Gastrocnemius medialis (tissue), 4 donors: Measurements from ENCODE around the gene SSBP4. TPM values are rescaled to one million over a fixed set of nuclear protein-coding genes. Genes with fewer than 3 reads are reported as not detected.

Experiments used
- ATAC-seq, 2 donors: fragments of 150-250 bp; one replicate each; pipeline ENCODE4 v1.9.1; 2016
- DNase-seq, 2 donors: peaks; one replicate each; pipeline ENCODE4 v3.0.0-alpha.2; 2019
- H3K27ac ChIP-seq, 4 donors: fragments of 200-600 bp; sonication (generic); 1 replicate in 1 of 4; 2 replicates in 3 of 4; pipeline ENCODE4 v1.5.1; 2016 to 2018; ENCODE audit warnings: mild to moderate bottlenecking in 2 of 4, moderate library complexity in 1 of 4
- H3K27me3 ChIP-seq, 3 donors: fragments of 200-600 bp; sonication (generic) in 2 of 3; 1 replicate in 1 of 3; 2 replicates in 2 of 3; pipeline versions ENCODE4 v1.5.1 to v1.6.0; 2016 to 2019; ENCODE audit warnings: mild to moderate bottlenecking in 1 of 3, moderate library complexity in 1 of 3
- H3K36me3 ChIP-seq, 2 donors: fragments of 200-600 bp; sonication (generic) in 1 of 2; one replicate each; pipeline ENCODE4 v1.5.1; 2017 to 2018
- H3K4me1 ChIP-seq, 2 donors: fragments of 200-600 bp; sonication (generic) in 1 of 2; one replicate each; pipeline ENCODE4 v1.5.1; 2016 to 2017; ENCODE audit warnings: mild to moderate bottlenecking in 2 of 2
- H3K4me3 ChIP-seq, 4 donors: fragments of 200-600 bp; sonication (generic) in 3 of 4; 1 replicate in 1 of 4; 2 replicates in 3 of 4; pipeline ENCODE4 v1.5.1; 2016 to 2019; ENCODE audit warnings: mild to moderate bottlenecking in 2 of 4
- H3K9me3 ChIP-seq, 3 donors: fragments of 200-600 bp; sonication (generic) in 2 of 3; 1 replicate in 1 of 3; 2 replicates in 2 of 3; pipeline ENCODE4 v1.5.1; 2016 to 2019
- POLR2A ChIP-seq, 2 donors: fragments of 450-650 bp; IDR thresholded peaks; one replicate each; pipeline ENCODE4 v1.6.1; 2017; ENCODE audit warnings: antibody characterized with exemption in 2 of 2, mild to moderate bottlenecking in 2 of 2, moderate library complexity in 2 of 2
- in situ Hi-C, 4 donors: fragments of 200-750 bp; cut with MboI; loops; one replicate each; pipeline versions ENCODE4 v1.15.0 to v1.8.0; 2017; ENCODE audit warnings: low sequenced_read_pairs in 4 of 4
- intact Hi-C: fragments of 100-400 bp; cut with DNase I; formaldehyde crosslinking; loops from one replicate; pipeline ENCODE4 v1.15.1; 2023; ENCODE audit warnings: low total_unique reads
- total RNA-seq, 4 donors: library from RNA; depleted of rRNA; stranded (reverse); fragments of >200 nt; gene quantifications; one replicate each; pipeline versions ENCODE4 v1.1.0 to v1.2.3, GENCODE V29; 2016
- TF ChIP-seq, protein P1 (sequence below), 5 experiments: fragments of 450-650 bp in 3 of 5; fragments of 200-600 bp in 2 of 5; sonication (generic) in 2 of 5; IDR thresholded peaks in 4 of 5; conservative IDR thresholded peaks in 1 of 5; 1 replicate in 4 of 5; 2 replicates in 1 of 5; pipeline ENCODE4 v1.5.1; 2016 to 2019; ENCODE audit warnings: antibody characterized with exemption in 5 of 5, mild to moderate bottlenecking in 3 of 5, moderate library complexity in 3 of 5

The SSBP4 gene
- total RNA-seq, 4 donors from 2014 or later = 24.7 to 65.2 (median 44.1) TPM

DNA sequence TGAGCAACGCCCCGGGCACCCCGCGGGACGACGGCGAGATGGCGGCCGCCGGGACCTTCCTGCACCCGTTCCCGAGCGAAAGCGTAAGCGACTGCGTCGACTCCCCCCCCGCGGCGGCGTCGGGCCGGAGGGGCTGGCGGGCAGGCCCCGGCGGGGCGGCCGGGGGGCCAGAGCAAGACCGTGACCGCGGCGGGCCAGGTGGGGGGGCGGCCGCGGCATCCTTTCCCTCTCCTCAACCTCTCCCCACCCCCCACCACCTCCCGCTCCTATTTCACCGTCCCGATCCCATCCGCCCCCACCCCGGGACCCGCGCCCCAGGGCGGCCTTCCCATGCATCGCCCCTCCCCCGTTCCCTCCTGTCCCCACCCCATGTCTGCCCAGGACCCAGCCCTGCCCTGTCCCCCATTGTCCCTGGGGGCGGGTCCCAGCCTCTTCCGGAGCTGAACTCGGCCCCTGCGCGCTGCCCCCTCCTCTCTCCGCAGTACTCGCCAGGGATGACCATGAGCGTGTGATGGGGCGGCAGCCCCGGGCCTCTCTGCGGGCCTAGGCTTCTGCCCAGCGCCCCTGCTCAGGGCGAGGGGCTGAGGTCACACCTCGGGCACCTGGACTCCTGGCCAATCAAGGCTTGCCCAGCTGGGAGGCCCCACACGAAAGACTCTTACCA is 14.7 kb downstream of the SSBP4 start:
- DNase-seq (no peak), ATAC-seq (no peak)
- peak overlapping the region in 2 of 4 donors; percentile 31 to 47 for H3K27ac ChIP-seq
- intact Hi-C loops (no loop called here), in situ Hi-C loops (no loop called here)
- peaks cover 7 to 28% of the 10 kb centered on the region in 2 donors for H3K4me1 ChIP-seq
- no peaks in the 10 kb centered on the region for H3K36me3 ChIP-seq
- TF ChIP-seq POLR2A (IDR thresholded peaks at IDR 0.05) = no peak
- TF ChIP-seq, protein P1, sequence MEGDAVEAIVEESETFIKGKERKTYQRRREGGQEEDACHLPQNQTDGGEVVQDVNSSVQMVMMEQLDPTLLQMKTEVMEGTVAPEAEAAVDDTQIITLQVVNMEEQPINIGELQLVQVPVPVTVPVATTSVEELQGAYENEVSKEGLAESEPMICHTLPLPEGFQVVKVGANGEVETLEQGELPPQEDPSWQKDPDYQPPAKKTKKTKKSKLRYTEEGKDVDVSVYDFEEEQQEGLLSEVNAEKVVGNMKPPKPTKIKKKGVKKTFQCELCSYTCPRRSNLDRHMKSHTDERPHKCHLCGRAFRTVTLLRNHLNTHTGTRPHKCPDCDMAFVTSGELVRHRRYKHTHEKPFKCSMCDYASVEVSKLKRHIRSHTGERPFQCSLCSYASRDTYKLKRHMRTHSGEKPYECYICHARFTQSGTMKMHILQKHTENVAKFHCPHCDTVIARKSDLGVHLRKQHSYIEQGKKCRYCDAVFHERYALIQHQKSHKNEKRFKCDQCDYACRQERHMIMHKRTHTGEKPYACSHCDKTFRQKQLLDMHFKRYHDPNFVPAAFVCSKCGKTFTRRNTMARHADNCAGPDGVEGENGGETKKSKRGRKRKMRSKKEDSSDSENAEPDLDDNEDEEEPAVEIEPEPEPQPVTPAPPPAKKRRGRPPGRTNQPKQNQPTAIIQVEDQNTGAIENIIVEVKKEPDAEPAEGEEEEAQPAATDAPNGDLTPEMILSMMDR (IDR thresholded peaks at IDR 0.05 in 4 of 5, conservative IDR thresholded peaks at IDR 0.05 in 1 of 5) = no peak
- H3K27me3 ChIP-seq = peaks cover 7 to 18% (median 18%) of the 10 kb centered on the region in 3 donors
- H3K4me3 ChIP-seq = peak overlapping the region in 2 of 4 donors; percentile 44
- no peaks in the 10 kb centered on the region for H3K9me3 ChIP-seq

DNA sequence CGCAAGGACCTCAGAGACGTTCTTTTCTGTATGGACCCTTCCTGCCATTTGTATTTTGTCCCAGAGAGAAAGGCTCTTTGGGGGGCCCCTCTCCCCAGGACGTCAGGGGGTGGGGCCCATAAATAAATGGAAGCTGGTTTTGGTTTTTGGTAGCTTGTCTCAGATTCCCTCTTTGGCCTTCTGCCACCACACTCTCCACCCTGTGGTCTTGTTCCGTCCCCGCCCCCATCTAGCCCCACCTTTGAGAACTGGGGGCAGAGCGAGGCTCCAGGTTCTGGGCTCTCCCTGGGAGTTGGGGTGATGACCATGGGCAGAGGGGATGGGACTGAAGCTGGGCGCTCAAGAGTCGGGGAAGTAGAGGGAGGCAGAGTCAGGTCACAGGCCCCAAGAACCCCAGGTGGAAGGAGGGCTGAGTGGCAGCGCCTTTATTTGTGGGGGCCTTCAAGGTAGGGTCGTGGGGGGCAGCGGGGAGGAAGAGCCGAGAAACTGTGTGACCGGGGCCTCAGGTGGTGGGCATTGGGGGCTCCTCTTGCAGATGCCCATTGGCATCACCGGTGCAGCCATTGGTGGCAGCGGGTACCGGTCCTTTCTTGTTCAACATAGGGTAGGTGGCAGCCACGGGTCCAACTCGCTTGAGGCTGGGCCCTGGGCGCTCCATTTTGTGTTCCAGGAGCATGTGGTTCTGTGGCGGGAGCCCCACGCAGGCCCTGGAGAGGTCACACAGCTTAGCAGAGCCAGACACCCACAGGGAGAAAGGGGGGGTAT is 15.4 kb downstream of the SSBP4 start:
- intact Hi-C loops (no loop called here), in situ Hi-C loops (no loop called here)
- H3K9me3 ChIP-seq = no peaks in the 10 kb centered on the region
- H3K36me3 ChIP-seq = no peaks in the 10 kb centered on the region
- no peak overlapping the region for H3K4me3 ChIP-seq
- H3K4me1 ChIP-seq = peaks cover 7 to 21% of the 10 kb centered on the region in 2 donors
- ATAC-seq = no peak
- DNase-seq = no peak
- peaks cover 13 to 19% (median 19%) of the 10 kb centered on the region in 3 donors for H3K27me3 ChIP-seq
- H3K27ac ChIP-seq = peak overlapping the region in 1 of 4 donors; percentile 31
- TF ChIP-seq, protein P1 (IDR thresholded peaks at IDR 0.05 in 4 of 5, conservative IDR thresholded peaks at IDR 0.05 in 1 of 5) = no peak
- no peak for TF ChIP-seq POLR2A (IDR thresholded peaks at IDR 0.05)

DNA sequence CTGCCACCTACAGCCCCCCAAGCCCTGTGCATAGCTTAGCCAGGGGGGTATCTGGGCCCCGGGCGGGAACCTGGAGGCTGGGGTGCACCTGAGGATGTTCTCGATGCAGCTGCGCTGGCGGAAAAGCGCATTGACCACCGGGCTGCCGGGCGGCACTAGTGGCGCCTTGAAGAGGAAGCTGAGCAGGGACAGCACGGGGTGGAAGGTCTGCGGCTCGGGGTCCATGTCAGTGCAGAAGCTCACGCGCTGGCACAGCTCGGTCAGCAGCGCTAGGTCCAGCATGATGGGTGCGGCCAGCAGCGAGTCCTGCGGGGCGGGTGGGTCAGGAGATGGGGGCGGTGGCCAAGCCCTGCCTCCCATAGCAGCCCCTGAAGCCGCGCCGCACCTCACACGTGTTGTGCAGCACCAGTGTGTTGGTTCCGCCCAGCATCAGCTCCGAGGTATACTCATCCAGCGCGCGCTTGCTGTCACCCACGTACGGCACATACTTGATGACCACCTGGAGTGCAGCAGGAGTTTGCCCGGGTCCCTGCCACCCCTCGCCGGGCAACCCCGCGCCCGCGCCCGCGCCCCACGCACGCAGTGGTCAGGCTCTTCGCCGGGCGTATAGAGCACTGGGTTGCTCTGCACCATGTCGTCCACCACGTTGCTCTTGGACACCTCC is 16.1 kb downstream of the SSBP4 start:
- intact Hi-C loops = no loop called here
- H3K36me3 ChIP-seq = no peaks in the 10 kb centered on the region
- H3K9me3 ChIP-seq = no peaks in the 10 kb centered on the region
- H3K4me3 ChIP-seq = no peak overlapping the region
- peaks cover 7 to 19% of the 10 kb centered on the region in 2 donors for H3K4me1 ChIP-seq
- in situ Hi-C loops = no loop called here
- H3K27ac ChIP-seq = no peak overlapping the region
- no peak for DNase-seq
- TF ChIP-seq POLR2A (IDR thresholded peaks at IDR 0.05) = no peak
- peaks cover 13 to 19% (median 19%) of the 10 kb centered on the region in 3 donors for H3K27me3 ChIP-seq
- ATAC-seq = no peak

DNA sequence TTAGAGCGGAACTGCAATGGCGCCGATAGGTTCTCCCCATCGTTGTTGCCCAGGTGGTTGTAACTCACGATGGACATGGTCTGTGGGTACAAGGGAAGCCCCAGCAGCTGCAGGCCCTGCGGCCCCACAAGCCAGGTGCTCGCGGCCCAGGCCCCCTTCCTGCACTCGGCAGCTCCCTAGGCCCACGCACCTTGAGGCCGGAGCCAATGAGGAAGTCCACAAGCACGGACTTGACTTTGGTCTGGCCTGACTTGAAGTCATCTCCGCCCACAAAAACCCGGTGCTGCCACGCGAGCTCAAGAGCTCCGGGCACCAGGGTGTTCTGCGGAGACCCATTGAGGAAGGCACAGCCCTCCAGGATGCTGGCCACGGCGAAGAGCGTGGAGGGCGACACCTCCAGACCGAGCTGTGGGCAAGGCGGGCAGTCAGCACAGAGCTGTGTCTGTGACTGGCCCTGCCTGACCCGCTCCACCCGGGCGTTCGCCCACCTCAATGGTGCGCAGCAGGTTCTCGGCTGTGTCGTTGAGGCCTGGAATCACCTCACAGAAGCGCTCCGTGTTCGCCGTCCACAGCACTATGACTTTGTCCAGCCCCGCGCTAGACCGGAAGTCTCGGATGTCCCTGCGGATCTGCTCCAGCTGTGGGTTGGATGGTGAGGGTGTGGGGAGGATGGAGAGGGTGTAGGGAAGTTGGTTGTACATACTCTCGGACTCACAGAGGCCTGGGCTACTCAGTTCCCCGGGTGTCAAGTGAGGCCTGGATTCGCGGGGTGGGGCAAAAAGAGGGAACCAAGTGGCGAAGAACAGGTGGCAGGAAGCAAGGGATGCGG is 16.9 kb downstream of the SSBP4 start:
- Histone ChIP-seq H3K4me3 (peak overlapping the region in 3 of 4 donors; percentile 55 to 63 (median 61)), H3K4me1 (peaks cover 7 to 19% of the 10 kb centered on the region in 2 donors)

More for the DNA sequence above, 16.9 kb downstream of the SSBP4 start:
- Histone ChIP-seq H3K27ac (peak overlapping the region in 3 of 4 donors; percentile 13 to 67 (median 59)), H3K9me3 (no peaks in the 10 kb centered on the region), H3K36me3 (no peaks in the 10 kb centered on the region), H3K27me3 (peaks cover 13 to 19% (median 19%) of the 10 kb centered on the region in 3 donors)
- no peak for DNase-seq
- no peak for ATAC-seq
- intact Hi-C loops (no loop called here), in situ Hi-C loops (no loop called here)
- TF ChIP-seq POLR2A (IDR thresholded peaks at IDR 0.05) = no peak
- TF ChIP-seq, protein P1 (IDR thresholded peaks at IDR 0.05 in 4 of 5, conservative IDR thresholded peaks at IDR 0.05 in 1 of 5) = no peak
